ENCODE results near the gene BPIFB1.

The BPIFB1 gene

GRCh38 chr20:33250666-33251065, 32.3 kb upstream of the BPIFB1 start:
- DNase-seq (ENCODE audit: low read depth): peak; percentile 51
- H3K4me3 ChIP-seq (ENCODE audit: low read depth, low read length): no peak overlapping the region
- TF ChIP-seq, protein P1, sequence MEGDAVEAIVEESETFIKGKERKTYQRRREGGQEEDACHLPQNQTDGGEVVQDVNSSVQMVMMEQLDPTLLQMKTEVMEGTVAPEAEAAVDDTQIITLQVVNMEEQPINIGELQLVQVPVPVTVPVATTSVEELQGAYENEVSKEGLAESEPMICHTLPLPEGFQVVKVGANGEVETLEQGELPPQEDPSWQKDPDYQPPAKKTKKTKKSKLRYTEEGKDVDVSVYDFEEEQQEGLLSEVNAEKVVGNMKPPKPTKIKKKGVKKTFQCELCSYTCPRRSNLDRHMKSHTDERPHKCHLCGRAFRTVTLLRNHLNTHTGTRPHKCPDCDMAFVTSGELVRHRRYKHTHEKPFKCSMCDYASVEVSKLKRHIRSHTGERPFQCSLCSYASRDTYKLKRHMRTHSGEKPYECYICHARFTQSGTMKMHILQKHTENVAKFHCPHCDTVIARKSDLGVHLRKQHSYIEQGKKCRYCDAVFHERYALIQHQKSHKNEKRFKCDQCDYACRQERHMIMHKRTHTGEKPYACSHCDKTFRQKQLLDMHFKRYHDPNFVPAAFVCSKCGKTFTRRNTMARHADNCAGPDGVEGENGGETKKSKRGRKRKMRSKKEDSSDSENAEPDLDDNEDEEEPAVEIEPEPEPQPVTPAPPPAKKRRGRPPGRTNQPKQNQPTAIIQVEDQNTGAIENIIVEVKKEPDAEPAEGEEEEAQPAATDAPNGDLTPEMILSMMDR (IDR thresholded peaks at IDR 0.05; ENCODE audit: low read depth, low read length): no peak
- TF ChIP-seq POLR2A (IDR thresholded peaks at IDR 0.05; ENCODE audit: extremely low read depth, insufficient read length) (no peak), MAX (IDR thresholded peaks at IDR 0.05; ENCODE audit: low read depth, low read length) (no peak), MYC (IDR thresholded peaks at IDR 0.05; ENCODE audit: low read depth, low read length) (no peak)

DNA sequence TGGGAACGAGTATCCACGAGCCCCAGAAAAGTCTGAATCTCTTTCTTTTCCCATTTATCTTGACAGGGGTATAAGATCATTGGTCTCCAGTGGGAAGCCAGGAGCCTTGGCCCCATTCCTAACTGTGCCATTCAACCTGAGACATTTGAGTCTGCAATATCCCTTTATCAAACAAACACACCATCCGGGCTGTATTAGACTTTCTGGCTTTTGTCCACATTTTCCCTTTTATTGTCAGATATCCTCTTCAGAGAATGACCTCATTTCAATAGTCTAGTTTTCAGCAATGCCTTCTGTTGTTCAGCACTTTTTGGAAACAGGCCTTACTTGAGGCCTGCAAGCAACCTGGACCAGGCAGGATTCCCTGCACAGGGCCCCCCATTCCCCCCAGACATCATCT, 31.5 kb upstream of the BPIFB1 start:
- DNase-seq (ENCODE audit: low read depth): no peak
- H3K4me3 ChIP-seq (ENCODE audit: low read depth, low read length): no peak overlapping the region
- TF ChIP-seq, protein P1 (IDR thresholded peaks at IDR 0.05; ENCODE audit: low read depth, low read length): no peak
- TF ChIP-seq MAX (IDR thresholded peaks at IDR 0.05; ENCODE audit: low read depth, low read length): no peak
- TF ChIP-seq POLR2A (IDR thresholded peaks at IDR 0.05; ENCODE audit: extremely low read depth, insufficient read length): no peak
- TF ChIP-seq MYC (IDR thresholded peaks at IDR 0.05; ENCODE audit: low read depth, low read length): no peak

- DNase-seq (ENCODE audit: low read depth): no peak
Measured at GRCh38 chr20:33252460-33252859, 30.6 kb upstream of the BPIFB1 start.

GRCh38 chr20:33255005-33255404, 28.0 kb upstream of the BPIFB1 start:
- no peak for TF ChIP-seq MAX (IDR thresholded peaks at IDR 0.05; ENCODE audit: low read depth, low read length)
- TF ChIP-seq MYC (IDR thresholded peaks at IDR 0.05; ENCODE audit: low read depth, low read length): no peak
- TF ChIP-seq, protein P1 (IDR thresholded peaks at IDR 0.05; ENCODE audit: low read depth, low read length): no peak
- TF ChIP-seq POLR2A (IDR thresholded peaks at IDR 0.05; ENCODE audit: extremely low read depth, insufficient read length): no peak
- no peak for DNase-seq (ENCODE audit: low read depth)
- H3K4me3 ChIP-seq (ENCODE audit: low read depth, low read length): no peak overlapping the region

More at GRCh38 chr20:33252460-33252859, 30.6 kb upstream of the BPIFB1 start:
- no peak overlapping the region for H3K4me3 ChIP-seq (ENCODE audit: low read depth, low read length)
- TF ChIP-seq, protein P1 (IDR thresholded peaks at IDR 0.05; ENCODE audit: low read depth, low read length): no peak
- TF ChIP-seq POLR2A (IDR thresholded peaks at IDR 0.05; ENCODE audit: extremely low read depth, insufficient read length) (no peak), MAX (IDR thresholded peaks at IDR 0.05; ENCODE audit: low read depth, low read length) (no peak), MYC (IDR thresholded peaks at IDR 0.05; ENCODE audit: low read depth, low read length) (no peak)

DNA sequence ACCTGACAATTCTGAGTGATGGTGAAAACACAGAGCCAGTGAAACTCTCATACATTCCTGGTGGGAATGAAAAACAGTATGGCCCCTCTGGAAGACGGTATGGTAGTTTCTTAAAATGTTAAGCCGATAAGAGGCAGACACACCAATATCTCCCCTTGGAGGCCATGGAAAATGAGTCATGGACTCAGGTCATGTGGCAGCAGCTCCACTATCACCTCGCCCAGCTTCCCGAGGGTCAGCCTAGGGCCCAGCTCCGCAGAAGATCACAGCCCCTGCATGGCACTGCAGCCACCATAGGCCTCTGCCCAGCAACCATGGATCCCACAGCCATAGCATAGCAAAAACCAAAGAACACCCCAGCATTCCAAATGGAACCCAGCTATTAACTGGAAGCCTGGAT, 25.8 kb upstream of the BPIFB1 start:
- no peak overlapping the region for H3K4me3 ChIP-seq (ENCODE audit: low read depth, low read length)
- TF ChIP-seq, protein P1 (IDR thresholded peaks at IDR 0.05; ENCODE audit: low read depth, low read length): no peak
- no peak for TF ChIP-seq MAX (IDR thresholded peaks at IDR 0.05; ENCODE audit: low read depth, low read length)
- TF ChIP-seq MYC (IDR thresholded peaks at IDR 0.05; ENCODE audit: low read depth, low read length): no peak
- TF ChIP-seq POLR2A (IDR thresholded peaks at IDR 0.05; ENCODE audit: extremely low read depth, insufficient read length): no peak
- no peak for DNase-seq (ENCODE audit: low read depth)

DNA sequence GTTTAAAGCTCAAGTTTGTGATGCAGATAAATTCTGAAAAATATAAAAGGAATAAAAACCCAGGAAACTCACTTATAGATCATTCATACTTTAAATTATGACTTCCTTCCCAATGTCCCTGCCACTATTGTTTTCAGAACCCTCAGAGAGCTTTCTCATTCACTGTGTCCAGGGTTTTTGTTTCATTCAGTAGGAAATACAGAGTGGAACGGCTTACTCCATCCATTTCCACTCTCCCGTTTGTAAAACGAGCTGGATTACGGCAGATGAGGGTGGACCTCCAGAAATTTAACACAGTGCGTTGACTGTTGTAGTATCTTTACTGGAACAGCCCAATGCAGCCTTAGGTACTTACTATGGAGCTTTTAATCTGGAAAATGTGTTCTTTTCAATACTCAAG, 23.6 kb upstream of the BPIFB1 start:
- no peak for DNase-seq (ENCODE audit: low read depth)
- no peak overlapping the region for H3K4me3 ChIP-seq (ENCODE audit: low read depth, low read length)
- TF ChIP-seq, protein P1 (IDR thresholded peaks at IDR 0.05; ENCODE audit: low read depth, low read length): no peak
- TF ChIP-seq MAX (IDR thresholded peaks at IDR 0.05; ENCODE audit: low read depth, low read length): no peak
- TF ChIP-seq POLR2A (IDR thresholded peaks at IDR 0.05; ENCODE audit: extremely low read depth, insufficient read length): no peak
- TF ChIP-seq MYC (IDR thresholded peaks at IDR 0.05; ENCODE audit: low read depth, low read length): no peak

All from NB4 (cell line).